ENCODE results near the gene CDC42EP4.
"Not testable (repeated sequence)": the region's sequence is repeated elsewhere in the genome, so short reads cannot be mapped to it uniquely, and the experiment has no call there.

- TF ChIP-seq CTCF, POLR2A (IDR thresholded peaks at IDR 0.05): not testable (repeated sequence)
Observed at GRCh38 chr17:73333445-73333844, 21.6 kb upstream of the CDC42EP4 start.

Measured in tibial nerve (tissue), 3 donors.